Pons (tissue), 1 donor: ENCODE results near the gene E2F4.

Experiments
- DNase-seq: peaks from one replicate; pipeline ENCODE4 v3.0.0-alpha.2; 2016; ENCODE audit warnings: low spot score

The E2F4 gene

GRCh38 chr16:67208154-67208896, 16.4 kb downstream of the E2F4 start:
- no peak for DNase-seq

DNA sequence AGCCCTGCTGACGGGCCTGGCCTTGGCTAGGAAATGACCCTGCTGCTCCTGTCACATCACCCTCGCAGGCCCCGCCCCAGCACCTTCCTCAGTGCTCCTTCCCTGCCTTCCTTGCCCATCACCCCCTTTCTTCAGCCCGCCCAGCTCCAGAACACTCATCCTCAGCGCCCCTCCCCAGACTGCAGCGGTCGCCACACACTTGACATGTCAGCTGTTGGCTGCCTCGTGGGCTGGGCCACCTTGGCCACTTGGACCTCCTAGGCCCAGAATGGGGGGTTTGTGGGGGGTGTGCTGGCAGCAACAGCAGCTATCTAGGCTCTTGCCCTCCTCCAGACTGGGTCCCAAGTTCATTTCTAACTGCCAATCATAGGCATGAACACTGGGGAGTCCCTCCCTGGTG, 17.6 kb downstream of the E2F4 start:
- no peak for DNase-seq

DNA sequence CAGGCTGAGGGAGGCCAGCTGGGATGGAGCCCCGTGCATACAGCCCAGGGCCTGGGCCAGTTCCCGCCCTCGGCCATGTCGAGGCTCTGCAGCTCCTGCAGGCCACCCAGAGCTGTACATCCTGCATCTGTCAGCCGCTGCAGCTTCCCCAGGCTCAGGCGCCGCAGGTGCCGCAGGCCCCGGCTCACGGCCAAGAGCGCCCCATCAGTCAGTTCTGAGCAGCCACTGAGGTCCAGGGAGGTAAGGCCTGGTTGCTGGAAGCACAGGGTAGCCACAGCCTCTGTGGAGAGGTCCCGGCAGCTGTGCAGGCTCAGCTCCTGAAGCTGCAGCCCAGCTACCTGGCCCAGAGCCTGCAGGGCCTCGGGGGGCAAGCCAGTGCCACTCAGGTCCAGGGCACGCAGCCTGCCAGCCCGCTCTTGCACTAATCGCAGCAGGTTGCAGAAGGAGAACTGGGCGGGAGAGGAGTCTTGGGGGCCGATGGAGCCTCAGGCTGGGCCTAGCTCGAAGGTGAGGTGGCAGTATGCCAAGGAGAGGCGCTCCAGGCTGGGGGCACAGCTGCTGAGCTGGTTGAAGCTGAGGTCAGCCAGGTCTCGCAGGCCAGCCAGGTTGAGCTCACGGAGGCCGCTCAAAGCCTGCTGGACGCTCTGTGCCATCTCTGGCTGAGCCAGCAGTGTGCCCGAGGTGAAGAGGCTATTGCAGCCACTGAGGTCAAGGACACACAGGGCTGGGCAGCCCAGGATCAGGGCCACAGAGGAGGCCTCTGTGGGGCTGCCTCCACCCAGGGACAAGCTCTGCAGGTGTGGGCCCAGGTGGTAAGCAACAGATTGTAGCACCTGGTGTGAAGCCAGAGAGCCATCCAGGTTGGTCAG, 18.3 kb downstream of the E2F4 start:
- no peak for DNase-seq

DNA sequence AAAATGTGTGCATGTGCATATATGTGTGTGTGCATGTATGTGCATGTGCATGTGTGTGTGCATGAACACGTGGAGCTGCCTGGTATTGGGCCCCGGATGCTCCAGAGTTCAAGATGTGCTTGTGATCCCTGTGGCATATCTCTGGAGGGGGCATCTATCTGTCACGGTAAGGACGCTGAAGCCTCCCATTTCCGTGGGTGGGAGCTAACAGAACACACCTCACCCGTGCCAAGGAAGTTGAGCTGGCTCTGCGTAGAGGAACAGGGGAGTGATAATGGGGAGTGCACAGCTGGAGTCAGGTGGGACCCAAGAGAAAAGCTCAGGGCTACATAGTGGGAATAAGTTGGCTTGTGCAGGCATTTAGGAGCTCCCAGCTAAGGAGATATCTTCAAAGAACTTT, 19.7 kb downstream of the E2F4 start:
- DNase-seq, result no peak

DNA sequence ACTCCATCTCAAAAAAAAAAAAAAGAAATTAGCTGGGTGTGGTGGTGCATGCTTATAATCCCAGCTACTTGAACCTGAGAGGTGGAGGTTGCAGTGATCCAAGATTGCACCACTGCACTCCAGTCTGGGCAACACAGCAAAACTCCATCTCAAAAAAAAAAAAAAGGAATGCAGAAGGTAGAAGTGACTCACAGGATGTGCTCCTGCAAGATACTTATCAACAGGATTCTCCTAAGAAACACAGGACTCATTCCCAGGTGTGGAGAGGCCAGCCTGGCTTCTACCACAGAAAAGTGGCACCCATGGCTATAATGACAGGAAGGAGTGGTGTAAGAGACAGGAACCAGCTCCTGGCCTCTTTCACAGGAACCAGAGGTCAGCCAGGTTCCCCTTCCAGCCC, 20.8 kb downstream of the E2F4 start:
- no peak for DNase-seq

- DNase-seq, result no peak
These were observed 21.5 kb downstream of the E2F4 start for GRCh38 chr16:67213197-67214019.

DNA sequence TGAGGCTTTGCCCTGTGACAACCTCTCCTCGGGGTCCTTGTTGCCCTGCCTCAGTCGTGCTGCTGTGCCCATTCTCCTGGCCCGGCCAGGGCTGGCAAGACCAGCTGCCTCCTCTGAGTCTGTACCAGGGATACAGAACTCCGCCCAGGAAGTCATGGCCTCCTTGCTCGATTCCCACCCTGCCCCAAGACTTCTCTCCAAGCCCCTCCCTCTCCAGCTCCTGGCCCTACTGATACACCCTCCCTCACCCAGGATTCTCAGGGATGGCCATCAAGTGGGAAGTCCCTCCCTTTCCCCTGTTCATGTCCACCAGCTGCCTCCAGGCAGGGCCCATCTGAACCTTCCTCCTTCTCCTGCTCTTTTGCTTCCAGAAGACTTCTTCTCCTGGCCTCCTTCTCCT, 23.8 kb downstream of the E2F4 start:
- DNase-seq, result no peak

- peak; percentile 59 for DNase-seq
These were observed 24.9 kb downstream of the E2F4 start for GRCh38 chr16:67216612-67217490.

DNA sequence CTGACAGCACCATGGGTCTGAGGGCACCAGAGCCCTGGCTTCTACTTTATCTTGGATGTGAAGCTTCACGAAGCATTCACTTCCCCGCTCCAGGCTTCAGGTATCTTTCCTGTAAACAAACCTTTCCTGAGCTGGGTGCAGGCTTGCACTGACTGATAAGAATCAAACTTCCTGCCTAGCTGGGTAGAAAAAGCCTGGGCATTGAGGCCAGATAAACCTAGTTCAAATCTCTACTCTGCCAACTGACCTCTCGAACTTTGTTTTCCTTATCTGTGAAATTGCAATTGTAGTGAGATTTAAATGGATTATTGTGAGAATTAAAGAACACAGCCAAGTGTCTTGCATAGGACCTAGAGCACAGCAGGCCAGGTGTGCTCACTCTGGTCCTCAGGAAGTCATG, 32.0 kb downstream of the E2F4 start:
- no peak for DNase-seq

DNA sequence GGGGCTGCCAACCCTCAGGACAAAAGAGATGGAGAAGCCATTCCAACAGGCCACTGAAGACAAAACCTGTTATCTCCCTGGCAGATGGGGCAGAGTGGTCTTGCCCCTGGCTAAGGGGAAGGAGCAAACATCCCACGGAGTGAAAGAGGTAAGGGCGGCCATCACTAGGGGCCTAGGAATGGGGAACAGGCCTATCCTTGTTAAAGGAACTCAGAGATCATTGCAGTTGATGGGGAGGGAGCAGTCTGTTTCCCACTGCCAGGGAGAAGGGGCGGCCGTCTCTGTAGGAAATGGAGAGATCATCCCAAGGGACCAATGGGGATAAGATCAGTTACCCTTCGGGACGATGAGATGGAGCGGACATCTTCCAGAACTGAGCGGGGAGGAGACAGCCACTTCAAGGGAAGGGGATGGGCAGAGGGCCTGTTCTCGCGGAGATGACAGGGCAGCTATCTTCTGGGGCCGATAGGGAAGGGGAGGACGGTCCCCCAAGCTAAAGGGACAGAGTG, 34.4 kb downstream of the E2F4 start:
- DNase-seq, result no peak

- peak; percentile 97 for DNase-seq
These were observed 35.0 kb downstream of the E2F4 start, which contains the start of gene TMEM208 for GRCh38 chr16:67226804-67227566. TMEM208 (plus strand) TSS chr16:67227130; CDS start chr16:67227219, 89 bp downstream.

DNA sequence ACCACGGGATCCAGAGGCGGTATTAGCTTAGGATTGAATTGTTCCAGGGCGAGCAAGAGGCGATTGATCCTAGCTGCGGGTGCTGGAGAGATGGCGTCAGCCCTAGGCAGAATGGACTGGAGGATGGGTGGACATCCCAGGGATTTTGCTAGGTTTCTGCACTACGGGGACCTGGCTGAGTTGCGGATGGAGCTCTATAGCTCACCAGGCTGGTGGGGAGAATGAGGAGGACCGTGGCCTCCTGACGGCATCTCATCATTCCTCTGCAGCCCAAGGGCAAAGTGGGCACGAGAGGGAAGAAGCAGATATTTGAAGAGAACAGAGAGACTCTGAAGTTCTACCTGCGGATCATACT, 35.6 kb downstream of the E2F4 start:
- no peak for DNase-seq

- no peak for DNase-seq
These were observed 36.3 kb downstream of the E2F4 start for GRCh38 chr16:67228034-67228785.

DNA sequence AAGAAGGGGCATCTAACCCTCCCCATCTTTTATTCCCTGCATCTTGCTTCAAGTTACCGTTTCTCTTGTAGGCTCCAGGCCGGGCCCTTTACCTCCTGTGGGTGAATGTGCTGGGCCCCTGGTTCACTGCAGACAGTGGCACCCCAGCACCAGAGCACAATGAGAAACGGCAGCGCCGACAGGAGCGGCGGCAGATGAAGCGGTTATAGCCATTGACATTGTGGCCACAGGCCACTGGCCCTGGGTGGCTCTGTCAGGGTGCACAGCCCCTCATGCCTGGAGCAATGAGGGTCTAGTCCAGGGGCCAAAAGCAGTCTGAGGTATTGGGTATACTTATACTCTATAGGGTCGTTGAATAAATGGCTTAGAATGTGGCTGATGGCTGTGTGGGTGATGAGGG, 37.0 kb downstream of the E2F4 start:
- no peak for DNase-seq

GRCh38 chr16:67229906-67230808, 38.2 kb downstream of the E2F4 start:
- DNase-seq, result no peak

GRCh38 chr16:67230809-67231660, 39.1 kb downstream of the E2F4 start:
- no peak for DNase-seq

DNA sequence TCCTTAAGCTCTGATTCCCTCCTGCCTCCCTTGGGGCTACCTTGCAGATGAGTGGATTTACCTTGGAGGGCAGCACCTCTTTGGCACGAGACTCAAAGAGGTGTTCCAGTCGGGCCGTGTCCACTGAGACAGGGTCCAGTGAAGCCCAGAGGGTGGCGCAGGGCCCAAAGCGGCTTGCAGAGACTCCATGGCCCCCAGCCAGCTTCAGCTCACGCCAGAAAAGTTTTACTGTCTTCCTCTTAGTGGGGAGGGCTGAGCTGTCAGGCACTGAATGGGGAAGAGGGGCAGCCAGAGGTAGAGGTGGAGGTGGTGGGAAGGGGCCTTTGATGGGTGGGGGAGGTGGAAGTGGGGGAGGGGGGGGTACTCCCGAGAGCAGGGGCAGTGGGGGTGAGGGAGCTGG, 41.6 kb downstream of the E2F4 start:
- DNase-seq, result no peak

- no peak for DNase-seq
These were observed 42.2 kb downstream of the E2F4 start for GRCh38 chr16:67234180-67234597.
